ENCODE measurements around the gene TTC39C.

- TF ChIP-seq CTCF (IDR thresholded peaks at IDR 0.05; ENCODE audit: low read depth, low read length) (no peak), EZH2phosphoT487 (IDR thresholded peaks at IDR 0.05; ENCODE audit: low read depth) (no peak)
These were observed 124.4 kb downstream of the TTC39C start, which contains the start of gene CABYR for GRCh38 chr18:24138789-24139616.
